HCT116 (cell line): ENCODE measurements around the gene JAK2. TPM values are rescaled to one million over a fixed set of nuclear protein-coding genes. Genes with fewer than 3 reads are reported as not detected.
"Not testable (repeated sequence)": the region's sequence is repeated elsewhere in the genome, so short reads cannot be mapped to it uniquely, and the experiment has no call there.

ENCODE experiments used
- ATAC-seq: fragments of 200-7000 bp; cut with Tn5 transposase; 2 replicates; pipeline ENCODE4 v1.9.1; 2020; ENCODE audit warnings: mild to moderate bottlenecking, moderate library complexity
- BruUV-seq: library from RNA; stranded (reverse); fragments of 400-500 nt; replicated peaks from 2 replicates; lab custom pipeline; 2021; lab: Mats Ljungman, UMichigan
- CTCF ChIA-PET: fragments of 300-600 bp; sonication (Branson Sonifier 250); formaldehyde crosslinking; loops from one replicate; lab custom pipeline; 2021; ENCODE audit warnings: antibody characterized with exemption; lab: Charles Lee
- POLR2A ChIA-PET: fragments of 300-600, 350-600 bp; sonication (Branson Sonifier 250); formaldehyde crosslinking; loops from one replicate; lab custom pipeline; 2021; ENCODE audit warnings: antibody characterized with exemption; lab: Charles Lee
- RAD21 ChIA-PET, 2 experiments: fragments of 300-600 bp; sonication (Branson Sonifier 250); formaldehyde crosslinking; loops; one replicate each; lab custom pipeline; 2023; ENCODE audit warnings: low total read pairs in 2 of 2; ENCODE audit not compliant: uncharacterized antibody in 2 of 2, unreplicated experiment in 2 of 2, low non-redundant PET in 1 of 2; lab: Charles Lee
- DNase-seq: peaks from one replicate; pipeline ENCODE4 v3.0.0-alpha.2; 2010; ENCODE audit warnings: low read depth, low spot score
- H2AFZ ChIP-seq: fragments of 200-600 bp; shearing (Covaris generic), sonication (generic); 2 replicates; pipeline ENCODE4 v1.6.1; 2017; ENCODE audit warnings: low read depth, mixed run types, mixed read lengths, antibody characterized with exemption, low read length; ENCODE audit not compliant: poor library complexity, severe bottlenecking
- H3K27ac ChIP-seq: 2 replicates; pipeline ENCODE4 v1.5.1; 2012; ENCODE audit warnings: low read depth, low read length
- H3K27me3 ChIP-seq: fragments of 200-600 bp; sonication (generic); 2 replicates; pipeline ENCODE4 v1.6.1; 2016; ENCODE audit warnings: mixed run types, low read length, mixed read lengths; ENCODE audit not compliant: insufficient read depth
- H3K36me3 ChIP-seq, 2 experiments: fragments of 200-500 bp in 1 of 2; fragments of 200-600 bp in 1 of 2; sonication (Bioruptor generic) in 1 of 2; sonication (generic) in 1 of 2; 2 replicates each; pipeline versions ENCODE4 v1.5.1 to v1.6.1; 2014 to 2016; ENCODE audit warnings: low read length in 2 of 2, inconsistent platforms in 1 of 2, mixed read lengths in 1 of 2, mixed run types in 1 of 2; ENCODE audit not compliant: insufficient read depth in 2 of 2, control insufficient read depth in 1 of 2
- H3K4me1 ChIP-seq, 2 experiments: fragments of 200-600 bp in 1 of 2; sonication (generic) in 1 of 2; 2 replicates each; pipeline versions ENCODE4 v1.5.1 to v1.6.1; 2012 to 2017; ENCODE audit warnings: low read length in 2 of 2, inconsistent platforms in 1 of 2, mild to moderate bottlenecking in 1 of 2, mixed read lengths in 1 of 2, mixed run types in 1 of 2, moderate library complexity in 1 of 2; ENCODE audit not compliant: insufficient read depth in 2 of 2, control insufficient read depth in 1 of 2
- H3K4me2 ChIP-seq: fragments of 200-600 bp; sonication (generic); 2 replicates; pipeline ENCODE4 v1.6.1; 2017; ENCODE audit warnings: mixed run types, low read length, mixed read lengths
- H3K4me3 ChIP-seq, 2 experiments: fragments of 200-600 bp in 1 of 2; sonication (generic) in 1 of 2; replicated peaks in 1 of 2; 2 replicates each; pipeline ENCODE4 v1.5.1; 2011 to 2016; ENCODE audit warnings: low read length in 2 of 2, control low read depth in 1 of 2, low read depth in 1 of 2, mild to moderate bottlenecking in 1 of 2, mixed read lengths in 1 of 2, mixed run types in 1 of 2
- H3K79me2 ChIP-seq: fragments of 200-600 bp; sonication (generic); 2 replicates; pipeline ENCODE4 v1.6.1; 2017; ENCODE audit warnings: mild to moderate bottlenecking, mixed run types, low read length, moderate library complexity, mixed read lengths; ENCODE audit not compliant: insufficient read depth
- H3K9ac ChIP-seq: fragments of 200-600 bp; sonication (generic); 2 replicates; pipeline ENCODE4 v1.6.1; 2016; ENCODE audit warnings: low read length, mixed read lengths
- H3K9me2 ChIP-seq: fragments of 200-600 bp; sonication (generic), shearing (Covaris generic); 2 replicates; pipeline ENCODE4 v1.6.1; 2017; ENCODE audit warnings: mixed run types, mild to moderate bottlenecking, moderate library complexity; ENCODE audit not compliant: insufficient read depth
- H3K9me3 ChIP-seq, 2 experiments: fragments of 200-500 bp in 1 of 2; fragments of 200-600 bp in 1 of 2; sonication (Bioruptor generic) in 1 of 2; sonication (generic) in 1 of 2; 2 replicates each; pipeline ENCODE4 v1.6.1; 2014 to 2017; ENCODE audit warnings: low read length in 2 of 2, mixed read lengths in 2 of 2, inconsistent platforms in 1 of 2, low read depth in 1 of 2, mild to moderate bottlenecking in 1 of 2, mixed run types in 1 of 2, moderate library complexity in 1 of 2; ENCODE audit not compliant: control insufficient read depth in 1 of 2, insufficient read depth in 1 of 2
- H4K20me1 ChIP-seq: fragments of 200-600 bp; sonication (generic), shearing (Covaris generic); 2 replicates; pipeline ENCODE4 v1.6.1; 2017; ENCODE audit warnings: mixed run types, mild to moderate bottlenecking, moderate library complexity; ENCODE audit not compliant: insufficient read depth
- ATF3 ChIP-seq: IDR thresholded peaks from 2 replicates; pipeline ENCODE4 v1.6.1; 2012
- CBX3 ChIP-seq: IDR thresholded peaks from 2 replicates; pipeline ENCODE4 v1.6.1; 2012; ENCODE audit warnings: low read depth
- CTCF ChIP-seq, 3 experiments: fragments of 200-600 bp in 1 of 3; sonication (generic) in 1 of 3; IDR thresholded peaks in 2 of 3; conservative IDR thresholded peaks in 1 of 3; 2 replicates each; pipeline ENCODE4 v1.5.1; 2012 to 2017; ENCODE audit warnings: low read depth in 2 of 3, low read length in 2 of 3, antibody characterized with exemption in 1 of 3, borderline replicate concordance in 1 of 3, control low read depth in 1 of 3, mild to moderate bottlenecking in 1 of 3, mixed read lengths in 1 of 3, mixed run types in 1 of 3, moderate library complexity in 1 of 3; ENCODE audit not compliant: insufficient read depth in 1 of 3
- EGR1 ChIP-seq: IDR thresholded peaks from 2 replicates; pipeline ENCODE4 v1.6.1; 2012; ENCODE audit warnings: low read depth
- ELF1 ChIP-seq: IDR thresholded peaks from 2 replicates; pipeline ENCODE4 v1.6.1; 2012; ENCODE audit warnings: low read depth, borderline replicate concordance
- EZH2phosphoT487 ChIP-seq: fragments of 200-600 bp; IDR thresholded peaks from 2 replicates; pipeline ENCODE4 v1.6.1; 2018; ENCODE audit warnings: antibody characterized with exemption, borderline replicate concordance
- FOSL1 ChIP-seq: IDR thresholded peaks from 2 replicates; pipeline ENCODE4 v1.6.1; 2012; ENCODE audit warnings: low read depth
- JUND ChIP-seq: IDR thresholded peaks from 2 replicates; pipeline ENCODE4 v1.6.1; 2012
- MAX ChIP-seq: IDR thresholded peaks from 2 replicates; pipeline ENCODE4 v1.6.1; 2012
- POLR2A ChIP-seq: IDR thresholded peaks from 2 replicates; pipeline ENCODE4 v1.7.0; 2011; ENCODE audit warnings: borderline replicate concordance; ENCODE audit not compliant: insufficient read depth, insufficient read length; ENCODE audit errors: extremely low read depth
- SIN3A ChIP-seq: IDR thresholded peaks from 2 replicates; pipeline ENCODE4 v1.6.1; 2012; ENCODE audit warnings: low read depth
- SP1 ChIP-seq: IDR thresholded peaks from 2 replicates; pipeline ENCODE4 v1.6.1; 2012; ENCODE audit warnings: low read depth
- SRF ChIP-seq: IDR thresholded peaks from 2 replicates; pipeline ENCODE4 v1.6.1; 2012; ENCODE audit warnings: low read depth
- TCF7L2 ChIP-seq: IDR thresholded peaks from 2 replicates; pipeline ENCODE4 v1.7.0; 2011; ENCODE audit warnings: borderline replicate concordance, inconsistent platforms; ENCODE audit not compliant: insufficient read depth, insufficient read length; ENCODE audit errors: extremely low read depth
- YY1 ChIP-seq: IDR thresholded peaks from 2 replicates; pipeline ENCODE4 v1.6.1; 2011; ENCODE audit warnings: low read length, low read depth, moderate library complexity, mild to moderate bottlenecking; ENCODE audit not compliant: insufficient replicate concordance; ENCODE audit errors: extremely low read depth
- ZFX ChIP-seq: fragments of 450-650 bp; IDR thresholded peaks from 2 replicates; pipeline ENCODE4 v1.6.1; 2017
- ZNF274 ChIP-seq: fragments of 200-500 bp; sonication (Bioruptor generic); IDR thresholded peaks from 2 replicates; pipeline ENCODE4 v1.6.1; 2014; ENCODE audit warnings: mild to moderate bottlenecking, low read depth, low read length, inconsistent platforms
- intact Hi-C: fragments of 100-400 bp; cut with micrococcal nuclease; formaldehyde crosslinking; loops from 2 replicates; pipeline ENCODE4 v1.10.0; 2022
- total RNA-seq: library from RNA; stranded (reverse); gene quantifications from one replicate; pipeline ENCODE4 v1.2.1, GENCODE V29; 2021; ENCODE audit not compliant: unreplicated experiment

The JAK2 gene
- total RNA-seq, 1 experiment from 2014 or later: 4.6 TPM

- no peak overlapping the region for H3K4me2 ChIP-seq
- CTCF ChIA-PET: no interaction called here
- DNase-seq: no peak
- BruUV-seq: no TSS peak
- no peak for TF ChIP-seq ZNF274
- no peak for TF ChIP-seq JUND
- no peak for TF ChIP-seq SIN3A
- TF ChIP-seq CTCF (IDR thresholded peaks at IDR 0.05 in 2 of 3, conservative IDR thresholded peaks at IDR 0.05 in 1 of 3; ENCODE audit: borderline replicate concordance in 1 of 3, insufficient read depth in 1 of 3, low read depth in 2 of 3, low read length in 2 of 3): no peak
- no peak for TF ChIP-seq MAX
- TF ChIP-seq EZH2phosphoT487: no peak
- TF ChIP-seq POLR2A: no peak
- TF ChIP-seq ZFX: no peak
- TF ChIP-seq TCF7L2: no peak
- no peak for TF ChIP-seq FOSL1
- TF ChIP-seq SP1: no peak
- no peak for TF ChIP-seq ELF1
- TF ChIP-seq ATF3: no peak
- TF ChIP-seq YY1: no peak
- TF ChIP-seq EGR1: no peak
- TF ChIP-seq SRF: no peak
- TF ChIP-seq CBX3: no peak
- H3K4me3 ChIP-seq: no peak overlapping the region
- no peaks in the 10 kb centered on the region for H4K20me1 ChIP-seq
- H3K4me1 ChIP-seq: no peaks in the 10 kb centered on the region
- H3K79me2 ChIP-seq: no peaks in the 10 kb centered on the region
- RAD21 ChIA-PET: no interaction called here
- H2AFZ ChIP-seq: no peak overlapping the region
- intact Hi-C loops: no loop called here
- no peaks in the 10 kb centered on the region for H3K9me3 ChIP-seq
- no peak for ATAC-seq
- no peak overlapping the region for H3K9ac ChIP-seq
- no peak overlapping the region for H3K27ac ChIP-seq
- POLR2A ChIA-PET: no interaction called here
- H3K9me2 ChIP-seq: no peaks in the 10 kb centered on the region
- no peaks in the 10 kb centered on the region for H3K27me3 ChIP-seq
- no peaks in the 10 kb centered on the region for H3K36me3 ChIP-seq
These were observed 45.9 kb upstream of the JAK2 start for GRCh38 chr9:4939118-4939561.

- H3K9ac ChIP-seq, BruUV-seq, H3K4me1 ChIP-seq, H2AFZ ChIP-seq, H3K9me3 ChIP-seq, H3K79me2 ChIP-seq, H3K4me2 ChIP-seq, H3K27me3 ChIP-seq, H3K4me3 ChIP-seq, H3K9me2 ChIP-seq, intact Hi-C loops, DNase-seq, H3K36me3 ChIP-seq, RAD21 ChIA-PET, H3K27ac ChIP-seq, POLR2A ChIA-PET, CTCF ChIA-PET, ATAC-seq, H4K20me1 ChIP-seq: not testable (repeated sequence)
These were observed 42.9 kb upstream of the JAK2 start for GRCh38 chr9:4942042-4942691.
